Measurements from ENCODE around the gene KREMEN1.

KREMEN1 gene

GRCh38 chr22:29212743-29213142 is 139.9 kb downstream of the KREMEN1 start:
- in situ Hi-C loops (cut with HindIII; ENCODE audit: low sequenced_read_pairs) = no loop called here
- no peak for TF ChIP-seq CTCF (IDR thresholded peaks at IDR 0.05; ENCODE audit: low read depth, low read length)
- no peak for DNase-seq (ENCODE audit: low read depth, low spot score)
- H3K4me3 ChIP-seq (ENCODE audit: low read depth, low read length) = no peak overlapping the region

GRCh38 chr22:29213493-29213892 is 140.7 kb downstream of the KREMEN1 start:
- in situ Hi-C loops (cut with HindIII; ENCODE audit: low sequenced_read_pairs) = no loop called here
- no peak overlapping the region for H3K4me3 ChIP-seq (ENCODE audit: low read depth, low read length)
- no peak for TF ChIP-seq CTCF (IDR thresholded peaks at IDR 0.05; ENCODE audit: low read depth, low read length)
- DNase-seq (ENCODE audit: low read depth, low spot score) = no peak

- no peak overlapping the region for H3K4me3 ChIP-seq (ENCODE audit: low read depth, low read length)
- in situ Hi-C loops (cut with HindIII; ENCODE audit: low sequenced_read_pairs) = no loop called here
- DNase-seq (ENCODE audit: low read depth, low spot score) = no peak
- no peak for TF ChIP-seq CTCF (IDR thresholded peaks at IDR 0.05; ENCODE audit: low read depth, low read length)
Measured at GRCh38 chr22:29214232-29214631, 141.4 kb downstream of the KREMEN1 start.

GRCh38 chr22:29215012-29215860 is 142.4 kb downstream of the KREMEN1 start:
- in situ Hi-C loops (cut with HindIII; ENCODE audit: low sequenced_read_pairs) = no loop called here
- TF ChIP-seq CTCF (IDR thresholded peaks at IDR 0.05; ENCODE audit: low read depth, low read length) = no peak
- H3K4me3 ChIP-seq (ENCODE audit: low read depth, low read length) = no peak overlapping the region

GRCh38 chr22:29216011-29216872 is 143.4 kb downstream of the KREMEN1 start:
- no peak for TF ChIP-seq CTCF (IDR thresholded peaks at IDR 0.05; ENCODE audit: low read depth, low read length)
- DNase-seq (ENCODE audit: low read depth, low spot score) = no peak
- H3K4me3 ChIP-seq (ENCODE audit: low read depth, low read length) = no peak overlapping the region
- in situ Hi-C loops (cut with HindIII; ENCODE audit: low sequenced_read_pairs) = no loop called here

More at GRCh38 chr22:29215012-29215860, 142.4 kb downstream of the KREMEN1 start:
- no peak for DNase-seq (ENCODE audit: low read depth, low spot score)

- DNase-seq (ENCODE audit: low read depth, low spot score) = no peak
Measured at GRCh38 chr22:29216873-29217666, 144.2 kb downstream of the KREMEN1 start.

More at GRCh38 chr22:29216873-29217666, 144.2 kb downstream of the KREMEN1 start:
- in situ Hi-C loops (cut with HindIII; ENCODE audit: low sequenced_read_pairs) = no loop called here
- TF ChIP-seq CTCF (IDR thresholded peaks at IDR 0.05; ENCODE audit: low read depth, low read length) = no peak
- no peak overlapping the region for H3K4me3 ChIP-seq (ENCODE audit: low read depth, low read length)

Data from astrocyte of the spinal cord (primary cell).